OCI-LY3 (cell line): ENCODE data around the gene PRR16.

ENCODE experiments used
- H2AFZ ChIP-seq: fragments of 200-600, 300-600 bp; shearing (Covaris generic); 2 replicates; pipeline ENCODE4 v1.6.0; 2014; ENCODE audit warnings: antibody characterized with exemption, low read depth, low read length
- H3K27ac ChIP-seq: fragments of 200-600, 300-600 bp; sonication (generic); 2 replicates; pipeline ENCODE4 v1.5.1; 2014; ENCODE audit warnings: mild to moderate bottlenecking, low read length, moderate library complexity, mixed read lengths
- H3K27me3 ChIP-seq: fragments of 200-600, 300-600 bp; sonication (generic); 2 replicates; pipeline ENCODE4 v1.6.1; 2014; ENCODE audit warnings: low read depth, low read length, mixed read lengths
- H3K36me3 ChIP-seq: fragments of 200-600, 300-600 bp; sonication (generic); replicated peaks from 2 replicates; pipeline ENCODE3; 2014; ENCODE audit warnings: low read depth, low read length, mixed read lengths
- H3K4me1 ChIP-seq: fragments of 300-600, 200-600 bp; sonication (generic); 2 replicates; pipeline ENCODE4 v1.6.1; 2014; ENCODE audit warnings: low read length, mixed read lengths
- H3K4me2 ChIP-seq: fragments of 200-600, 300-600 bp; sonication (generic); 2 replicates; pipeline ENCODE4 v1.6.1; 2014; ENCODE audit warnings: low read length, mixed read lengths
- H3K4me3 ChIP-seq: fragments of 300-600, 200-600 bp; sonication (generic); 2 replicates; pipeline ENCODE4 v1.5.1; 2014; ENCODE audit warnings: antibody characterized with exemption, mild to moderate bottlenecking, low read length, moderate library complexity
- H3K79me2 ChIP-seq: fragments of 300-600, 200-600 bp; shearing (Covaris generic); 2 replicates; pipeline ENCODE4 v1.6.1; 2014; ENCODE audit warnings: mild to moderate bottlenecking, low read length, mixed read lengths
- H3K9ac ChIP-seq: fragments of 300-600, 200-600 bp; shearing (Covaris generic); 2 replicates; pipeline ENCODE4 v1.6.0; 2014; ENCODE audit warnings: mild to moderate bottlenecking, low read length, moderate library complexity
- H3K9me3 ChIP-seq: fragments of 200-600, 300-600 bp; shearing (Covaris generic); 2 replicates; pipeline ENCODE4 v1.6.1; 2014; ENCODE audit warnings: low read length, mixed read lengths; ENCODE audit not compliant: insufficient read depth
- H4K20me1 ChIP-seq: fragments of 200-600, 300-600 bp; sonication (generic); 2 replicates; pipeline ENCODE4 v1.6.1; 2016; ENCODE audit warnings: low read length, mixed read lengths; ENCODE audit not compliant: insufficient read depth
- EZH2phosphoT487 ChIP-seq: fragments of 200-600 bp; shearing (Covaris generic); IDR thresholded peaks from 2 replicates; pipeline ENCODE4 v1.6.1; 2018; ENCODE audit warnings: antibody characterized with exemption, mixed run types, low read depth
- TF ChIP-seq, protein P1 (sequence below): fragments of 200-600, 300-600 bp; sonication (generic); IDR thresholded peaks from 2 replicates; pipeline ENCODE4 v1.5.1; 2014; ENCODE audit warnings: antibody characterized with exemption, low read length, low read depth

PRR16 gene

DNA sequence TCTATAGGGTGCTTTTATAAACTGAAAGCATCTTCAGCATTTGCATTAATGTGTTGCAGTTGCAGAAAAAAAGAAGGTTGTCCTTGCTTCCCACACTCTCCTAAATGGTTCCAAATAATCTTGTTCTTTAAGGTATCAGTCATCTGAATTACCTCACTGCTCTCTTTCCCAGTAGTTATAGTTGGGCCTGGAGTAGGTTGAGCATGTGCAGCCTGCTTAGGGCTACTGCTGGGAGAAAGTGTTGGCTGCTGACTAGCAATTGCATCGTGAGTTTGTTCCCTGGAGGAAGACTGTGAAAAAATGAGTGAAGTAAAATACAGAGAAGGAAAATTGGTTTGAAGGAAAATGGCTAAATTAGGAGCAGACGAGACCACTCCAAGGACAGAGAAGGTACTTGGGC lies 74.5 kb downstream of the PRR16 start:
- Histone ChIP-seq H3K36me3 (no peaks in the 10 kb centered on the region), H2AFZ (no peak overlapping the region; the same call in 1 of the 2 replicates), H3K4me1 (no peaks in the 10 kb centered on the region), H3K9me3 (no peaks in the 10 kb centered on the region), H3K79me2 (no peaks in the 10 kb centered on the region), H4K20me1 (no peaks in the 10 kb centered on the region), H3K27ac (no peak overlapping the region), H3K4me2 (no peak overlapping the region), H3K4me3 (no peak overlapping the region), H3K9ac (no peak overlapping the region), H3K27me3 (no peaks in the 10 kb centered on the region)
- TF ChIP-seq EZH2phosphoT487, result no peak
- TF ChIP-seq, protein P1, sequence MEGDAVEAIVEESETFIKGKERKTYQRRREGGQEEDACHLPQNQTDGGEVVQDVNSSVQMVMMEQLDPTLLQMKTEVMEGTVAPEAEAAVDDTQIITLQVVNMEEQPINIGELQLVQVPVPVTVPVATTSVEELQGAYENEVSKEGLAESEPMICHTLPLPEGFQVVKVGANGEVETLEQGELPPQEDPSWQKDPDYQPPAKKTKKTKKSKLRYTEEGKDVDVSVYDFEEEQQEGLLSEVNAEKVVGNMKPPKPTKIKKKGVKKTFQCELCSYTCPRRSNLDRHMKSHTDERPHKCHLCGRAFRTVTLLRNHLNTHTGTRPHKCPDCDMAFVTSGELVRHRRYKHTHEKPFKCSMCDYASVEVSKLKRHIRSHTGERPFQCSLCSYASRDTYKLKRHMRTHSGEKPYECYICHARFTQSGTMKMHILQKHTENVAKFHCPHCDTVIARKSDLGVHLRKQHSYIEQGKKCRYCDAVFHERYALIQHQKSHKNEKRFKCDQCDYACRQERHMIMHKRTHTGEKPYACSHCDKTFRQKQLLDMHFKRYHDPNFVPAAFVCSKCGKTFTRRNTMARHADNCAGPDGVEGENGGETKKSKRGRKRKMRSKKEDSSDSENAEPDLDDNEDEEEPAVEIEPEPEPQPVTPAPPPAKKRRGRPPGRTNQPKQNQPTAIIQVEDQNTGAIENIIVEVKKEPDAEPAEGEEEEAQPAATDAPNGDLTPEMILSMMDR, result no peak

DNA sequence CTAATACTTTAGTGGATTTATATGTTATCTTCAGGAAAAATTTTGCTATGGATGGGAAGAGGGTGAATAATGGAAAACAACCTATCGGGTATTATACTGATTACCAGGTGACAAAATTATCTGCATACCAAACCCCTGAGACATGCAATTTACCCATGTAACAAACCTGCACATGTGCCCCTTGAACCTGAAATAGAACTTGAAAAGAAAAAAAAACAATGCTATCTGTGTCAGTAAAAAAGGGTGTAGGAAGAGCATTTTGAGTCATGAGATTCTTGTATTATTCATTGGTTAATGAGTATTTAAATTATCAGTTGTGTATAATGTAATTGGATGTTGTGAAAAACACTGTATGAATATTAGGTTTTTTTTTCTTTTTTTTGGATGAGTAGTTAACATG lies 75.4 kb downstream of the PRR16 start:
- no peak overlapping the region for H3K4me2 ChIP-seq
- H3K36me3 ChIP-seq, result no peaks in the 10 kb centered on the region
- H4K20me1 ChIP-seq, result no peaks in the 10 kb centered on the region
- TF ChIP-seq EZH2phosphoT487, result no peak
- TF ChIP-seq, protein P1, result no peak
- H3K9me3 ChIP-seq, result no peaks in the 10 kb centered on the region
- H3K79me2 ChIP-seq, result no peaks in the 10 kb centered on the region
- H3K27me3 ChIP-seq, result no peaks in the 10 kb centered on the region
- H2AFZ ChIP-seq, result no peak overlapping the region
- no peak overlapping the region for H3K4me3 ChIP-seq
- no peaks in the 10 kb centered on the region for H3K4me1 ChIP-seq
- no peak overlapping the region for H3K9ac ChIP-seq
- H3K27ac ChIP-seq, result no peak overlapping the region

DNA sequence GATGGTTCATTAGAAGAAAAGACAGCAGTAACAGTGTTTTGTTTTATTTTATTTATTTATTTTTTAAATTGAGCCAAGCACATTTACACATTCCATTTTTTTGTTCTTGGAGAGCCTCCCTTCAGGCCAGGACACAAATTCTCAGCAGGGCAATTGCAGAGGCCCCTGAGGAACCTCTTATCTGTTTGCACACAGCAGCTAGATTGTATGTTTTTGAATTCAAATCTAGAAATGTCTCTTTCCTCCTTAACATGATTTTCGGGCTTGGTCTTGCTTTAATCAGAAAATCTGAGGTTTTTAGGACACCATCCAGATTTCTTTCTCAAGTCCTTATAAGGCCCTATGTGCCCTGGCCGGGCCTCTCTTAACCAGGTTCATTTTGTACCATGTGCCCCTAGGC lies 76.0 kb downstream of the PRR16 start:
- no peaks in the 10 kb centered on the region for H3K4me1 ChIP-seq
- no peak overlapping the region for H2AFZ ChIP-seq
- H3K27ac ChIP-seq, result no peak overlapping the region
- no peaks in the 10 kb centered on the region for H3K79me2 ChIP-seq
- H3K4me2 ChIP-seq, result no peak overlapping the region
- no peak overlapping the region for H3K9ac ChIP-seq
- H3K27me3 ChIP-seq, result no peaks in the 10 kb centered on the region
- no peak for TF ChIP-seq EZH2phosphoT487
- TF ChIP-seq, protein P1, result no peak
- H3K36me3 ChIP-seq, result no peaks in the 10 kb centered on the region
- H3K4me3 ChIP-seq, result no peak overlapping the region
- no peaks in the 10 kb centered on the region for H4K20me1 ChIP-seq
- no peaks in the 10 kb centered on the region for H3K9me3 ChIP-seq

DNA sequence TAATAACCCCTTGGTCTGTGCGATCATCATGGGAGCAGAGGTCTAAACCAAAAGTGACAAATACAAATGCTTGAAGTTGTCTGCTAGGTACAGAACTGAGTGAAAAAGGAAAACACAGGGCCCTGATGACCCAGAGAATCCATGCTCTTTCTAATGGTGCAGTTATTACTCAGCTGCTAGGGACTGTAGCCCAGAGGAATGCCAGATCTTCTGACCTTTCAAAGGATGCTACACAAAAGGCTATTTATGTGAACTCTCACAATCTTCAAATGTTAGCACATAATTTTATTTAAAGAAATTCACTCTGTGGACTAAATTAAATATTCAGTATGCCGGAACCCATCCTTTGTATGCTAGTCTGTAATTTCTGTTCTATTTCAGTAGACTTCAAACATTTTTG lies 79.9 kb downstream of the PRR16 start:
- H3K79me2 ChIP-seq, result no peaks in the 10 kb centered on the region
- no peak overlapping the region for H3K9ac ChIP-seq
- TF ChIP-seq, protein P1, result no peak

More for the DNA sequence above, 79.9 kb downstream of the PRR16 start:
- no peak overlapping the region for H3K4me3 ChIP-seq
- H2AFZ ChIP-seq, result no peak overlapping the region
- H3K4me1 ChIP-seq, result no peaks in the 10 kb centered on the region
- H3K4me2 ChIP-seq, result no peak overlapping the region
- no peaks in the 10 kb centered on the region for H3K9me3 ChIP-seq
- no peak overlapping the region for H3K27ac ChIP-seq
- H4K20me1 ChIP-seq, result no peaks in the 10 kb centered on the region
- H3K27me3 ChIP-seq, result no peaks in the 10 kb centered on the region
- H3K36me3 ChIP-seq, result no peaks in the 10 kb centered on the region
